ENCODE measurements around the gene DTHD1.

GRCh38 chr4:36323816-36324419 lies 42.5 kb downstream of the DTHD1 start:
- TF ChIP-seq CTCF (IDR thresholded peaks at IDR 0.05) (no peak), POLR2A (IDR thresholded peaks at IDR 0.05) (no peak)
